SK-N-SH (cell line): ENCODE data around the gene OR1K1. TPM values are rescaled to one million over a fixed set of nuclear protein-coding genes. Genes with fewer than 3 reads are reported as not detected.
"Not testable (repeated sequence)": the region's sequence is repeated elsewhere in the genome, so short reads cannot be mapped to it uniquely, and the experiment has no call there.

Experiments
- CTCF ChIA-PET: fragments of 300-600, 350-600 bp; formaldehyde crosslinking; extraction: SDS; loops from one replicate; lab custom pipeline; 2021; lab: Yijun Ruan, JAX
- POLR2A ChIA-PET: fragments of 350-600 bp; sonication (Branson Sonifier 250); formaldehyde crosslinking; extraction: SDS; loops from one replicate; lab custom pipeline; 2020; ENCODE audit warnings: antibody characterized with exemption, inconsistent platforms; lab: Yijun Ruan, JAX
- DNase-seq: peaks from one replicate; pipeline ENCODE4 v3.0.0; 2012
- H2AFZ ChIP-seq: fragments of 200-600 bp; sonication (generic); 2 replicates; pipeline ENCODE4 v1.8.1; 2016; ENCODE audit warnings: antibody characterized with exemption, mild to moderate bottlenecking, low read depth
- H3F3A ChIP-seq: fragments of 200-600 bp; sonication (generic); replicated peaks from 2 replicates; pipeline ENCODE3; 2016; ENCODE audit warnings: antibody characterized with exemption, mild to moderate bottlenecking; ENCODE audit not compliant: insufficient read depth
- H3K27ac ChIP-seq, 2 experiments: fragments of 200-500 bp in 1 of 2; fragments of 200-600 bp in 1 of 2; sonication (Bioruptor generic) in 1 of 2; sonication (generic), shearing (Covaris generic) in 1 of 2; 2 replicates each; pipeline versions ENCODE4 v1.5.1 to v1.6.1; 2014 to 2016; ENCODE audit warnings: low read depth in 2 of 2, inconsistent platforms in 1 of 2, low read length in 1 of 2, mild to moderate bottlenecking in 1 of 2, mixed read lengths in 1 of 2
- H3K27me3 ChIP-seq: fragments of 200-600 bp; sonication (generic), shearing (Covaris generic); 2 replicates; pipeline ENCODE4 v1.6.1; 2016; ENCODE audit warnings: mixed run types; ENCODE audit not compliant: insufficient read depth
- H3K36me3 ChIP-seq, 2 experiments: fragments of 200-500 bp in 1 of 2; fragments of 200-600 bp in 1 of 2; sonication (Bioruptor generic) in 1 of 2; sonication (generic) in 1 of 2; replicated peaks in 1 of 2; 2 replicates each; pipeline versions ENCODE3 to v1.5.1; 2014 to 2016; ENCODE audit warnings: low read length in 1 of 2, mild to moderate bottlenecking in 1 of 2; ENCODE audit not compliant: insufficient read depth in 2 of 2, control insufficient read depth in 1 of 2
- H3K4me1 ChIP-seq, 2 experiments: fragments of 200-500 bp in 1 of 2; fragments of 200-600 bp in 1 of 2; sonication (Bioruptor generic) in 1 of 2; sonication (generic), shearing (Covaris generic) in 1 of 2; 2 replicates each; pipeline versions ENCODE4 v1.5.1 to v1.6.1; 2014 to 2016; ENCODE audit warnings: low read depth in 1 of 2, low read length in 1 of 2, mixed run types in 1 of 2; ENCODE audit not compliant: insufficient read depth in 2 of 2, control insufficient read depth in 1 of 2
- H3K4me2 ChIP-seq: fragments of 200-600 bp; sonication (generic), shearing (Covaris generic); 2 replicates; pipeline ENCODE4 v1.6.1; 2017; ENCODE audit warnings: mixed run types
- H3K4me3 ChIP-seq, 2 experiments: fragments of 200-500 bp in 1 of 2; fragments of 200-600 bp in 1 of 2; sonication (Bioruptor generic) in 1 of 2; sonication (generic), shearing (Covaris generic) in 1 of 2; 2 replicates each; pipeline versions ENCODE4 v1.5.1 to v1.8.1; 2014 to 2016; ENCODE audit warnings: low read depth in 2 of 2, inconsistent platforms in 1 of 2, low read length in 1 of 2, mild to moderate bottlenecking in 1 of 2, mixed read lengths in 1 of 2, moderate library complexity in 1 of 2
- H3K79me2 ChIP-seq: fragments of 200-600 bp; sonication (generic); 2 replicates; pipeline ENCODE4 v1.8.1; 2017; ENCODE audit warnings: mild to moderate bottlenecking; ENCODE audit not compliant: insufficient read depth
- H3K9ac ChIP-seq: fragments of 200-600 bp; sonication (generic); 2 replicates; pipeline ENCODE4 v1.6.1; 2017; ENCODE audit warnings: mixed run types
- H3K9me2 ChIP-seq: fragments of 200-600 bp; sonication (generic); 2 replicates; pipeline ENCODE4 v1.6.1; 2017; ENCODE audit warnings: mixed run types
- H3K9me3 ChIP-seq: fragments of 200-600 bp; sonication (generic); 2 replicates; pipeline ENCODE4 v1.6.1; 2017; ENCODE audit warnings: mixed run types, mild to moderate bottlenecking, moderate library complexity
- H4K20me1 ChIP-seq: fragments of 200-600 bp; sonication (generic); 2 replicates; pipeline ENCODE4 v1.6.1; 2017; ENCODE audit warnings: mild to moderate bottlenecking, mixed run types; ENCODE audit not compliant: insufficient read depth
- FOXJ3 ChIP-seq: sonication (generic); formaldehyde crosslinking; IDR thresholded peaks from 2 replicates; pipeline ENCODE4 v1.5.1; 2020; ENCODE audit warnings: mild to moderate bottlenecking, missing genetic modification reagents
- NRF1 ChIP-seq: IDR thresholded peaks from 2 replicates; pipeline ENCODE4 v1.6.1; 2012; ENCODE audit warnings: low read depth, mild to moderate bottlenecking, low read length
- RCOR1 ChIP-seq: fragments of 150-350 bp; IDR thresholded peaks from 2 replicates; pipeline ENCODE4 v1.6.1; 2017; ENCODE audit warnings: antibody characterized with exemption, low read length
- RXRA ChIP-seq: IDR thresholded peaks from 2 replicates; pipeline ENCODE4 v1.4.0; 2012; ENCODE audit warnings: low read depth, mild to moderate bottlenecking, borderline replicate concordance
- SMC3 ChIP-seq: IDR thresholded peaks from 2 replicates; pipeline ENCODE4 v1.6.1; 2012; ENCODE audit warnings: low read depth, low read length, improper control_type of control experiment
- TAF1 ChIP-seq: IDR thresholded peaks from 2 replicates; pipeline ENCODE4 v1.6.1; 2012; ENCODE audit warnings: low read depth, mild to moderate bottlenecking, low read length, moderate library complexity, borderline replicate concordance
- WGBS: methylation state at CpG from one replicate; pipeline ENCODE4 v1.1.6; 2017; ENCODE audit warnings: low lambda C conversion rate; 5-methylcytosine and 5-hydroxymethylcytosine counted together
- polyA plus RNA-seq, 3 experiments: library from polyadenylated mRNA; depleted of rRNA; stranded (reverse); fragments of >200 nt; gene quantifications; 2 replicates each; pipeline ENCODE4 v1.2.3, GENCODE V29; 2012
- TF ChIP-seq, protein P1 (sequence below): IDR thresholded peaks from 2 replicates; pipeline ENCODE4; 2012
- TF ChIP-seq, protein P2 (sequence below): IDR thresholded peaks from 2 replicates; pipeline ENCODE4 v1.4.0; 2012; ENCODE audit warnings: low read depth

The OR1K1 gene
- polyA plus RNA-seq, 1 of the 3 experiments (the other 2 are of a cell fraction): not detected

DNA sequence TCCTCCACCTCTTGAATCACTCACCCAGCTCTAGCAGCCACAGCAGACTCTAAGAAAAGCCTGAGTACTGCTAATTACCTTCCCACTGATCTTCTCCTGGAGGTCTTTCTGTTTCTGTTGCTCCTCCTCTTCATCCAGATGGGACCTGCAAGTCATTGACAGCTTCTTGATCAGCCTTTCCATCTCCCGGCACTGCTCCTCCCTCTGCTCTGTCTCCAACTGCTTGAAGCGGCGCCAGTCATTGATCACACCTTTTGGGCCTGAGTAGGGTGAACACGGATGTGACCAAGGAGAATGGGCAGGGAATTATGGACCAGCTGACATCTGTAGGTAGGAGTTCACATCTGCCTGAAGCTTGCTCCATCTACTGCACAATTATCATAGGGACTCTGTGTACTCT lies 23.0 kb downstream of the OR1K1 start (continued):
- TF ChIP-seq RXRA: no peak
- no peak for TF ChIP-seq TAF1
- TF ChIP-seq, protein P1, sequence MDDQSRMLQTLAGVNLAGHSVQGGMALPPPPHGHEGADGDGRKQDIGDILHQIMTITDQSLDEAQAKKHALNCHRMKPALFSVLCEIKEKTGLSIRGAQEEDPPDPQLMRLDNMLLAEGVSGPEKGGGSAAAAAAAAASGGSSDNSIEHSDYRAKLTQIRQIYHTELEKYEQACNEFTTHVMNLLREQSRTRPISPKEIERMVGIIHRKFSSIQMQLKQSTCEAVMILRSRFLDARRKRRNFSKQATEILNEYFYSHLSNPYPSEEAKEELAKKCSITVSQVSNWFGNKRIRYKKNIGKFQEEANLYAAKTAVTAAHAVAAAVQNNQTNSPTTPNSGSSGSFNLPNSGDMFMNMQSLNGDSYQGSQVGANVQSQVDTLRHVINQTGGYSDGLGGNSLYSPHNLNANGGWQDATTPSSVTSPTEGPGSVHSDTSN: no peak
- TF ChIP-seq SMC3: no peak
- TF ChIP-seq FOXJ3 (CRISPR knock-in tag): no peak
- TF ChIP-seq, all 33 proteins: peak for 0

DNA sequence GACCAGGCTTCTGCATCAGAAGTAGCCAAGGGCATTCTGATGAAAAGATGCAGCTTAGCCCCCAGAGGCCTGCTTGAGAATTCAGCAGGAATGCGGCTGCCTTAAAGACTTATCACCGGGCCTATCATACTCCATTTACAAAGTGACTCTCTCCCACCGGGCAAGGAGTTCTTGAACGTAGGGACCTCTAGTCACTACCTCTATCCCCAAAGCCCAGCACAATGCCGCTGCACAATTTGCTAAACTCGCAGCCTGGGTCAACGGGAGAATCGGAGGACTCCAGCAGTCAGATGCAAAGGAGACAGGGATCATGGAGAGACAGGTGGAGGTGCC lies 27.8 kb downstream of the OR1K1 start:
- H3K79me2 ChIP-seq: peaks cover 52% of the 10 kb centered on the region
- no peak for TF ChIP-seq RCOR1
- TF ChIP-seq, protein P2, sequence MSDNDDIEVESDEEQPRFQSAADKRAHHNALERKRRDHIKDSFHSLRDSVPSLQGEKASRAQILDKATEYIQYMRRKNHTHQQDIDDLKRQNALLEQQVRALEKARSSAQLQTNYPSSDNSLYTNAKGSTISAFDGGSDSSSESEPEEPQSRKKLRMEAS: 0 out of 2 replicates have a peak, but pooled peaks have one; percentile 1
- TF ChIP-seq, all 33 proteins: peak for 1
- Histone ChIP-seq H2AFZ (peak overlapping the region; percentile 100), H4K20me1 (no peaks in the 10 kb centered on the region; the same call in 1 of the 2 replicates), H3K9me2 (no peaks in the 10 kb centered on the region), H3K4me2 (peak overlapping the region; percentile 87), H3F3A (peaks cover 9% of the 10 kb centered on the region), H3K27ac (peak overlapping the region; percentile 91 to 94), H3K27me3 (no peaks in the 10 kb centered on the region), H3K9me3 (no peaks in the 10 kb centered on the region), H3K36me3 (peaks cover 19 to 20% of the 10 kb centered on the region in 2 experiments), H3K4me1 (peaks cover 8 to 9% of the 10 kb centered on the region in 2 experiments; a peak in 2 of 4 replicates), H3K4me3 (peak overlapping the region; percentile 79 to 93), H3K9ac (peak overlapping the region; percentile 88)
- POLR2A ChIA-PET: interaction anchor here (0.9 to 1.4 kb wide), 3 partner anchors 7 to 85 kb away, joined by 3 to 4 read pairs (median 3); partner anchors contain the start of gene ZBTB6
- CTCF ChIA-PET: interaction anchor here (0.9 to 2.5 kb wide), 4 partner anchors 17 to 362 kb away, joined by 3 to 12 read pairs (median 4); no protein-coding TSS in a partner anchor
- DNase-seq: no peak
- WGBS: 0% methylated on average over 8 of the region's 8 CpGs

DNA sequence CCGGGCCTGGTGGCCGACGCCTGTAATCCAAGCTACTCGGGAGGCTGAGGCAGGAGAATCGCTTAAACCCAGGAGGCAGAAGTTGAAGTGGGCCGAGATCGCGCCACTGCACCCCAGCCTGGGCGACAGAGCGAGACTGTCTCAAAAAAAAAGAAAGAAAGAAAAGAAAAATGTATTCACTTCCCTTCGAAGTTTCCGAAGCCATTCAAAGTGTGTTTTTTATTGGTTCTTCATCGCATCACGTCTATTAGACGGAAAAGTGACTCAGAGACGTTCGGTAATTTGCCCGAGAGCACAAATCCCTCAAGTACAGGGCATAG lies 29.0 kb downstream of the OR1K1 start:
- H3K79me2 ChIP-seq: peaks cover 41% of the 10 kb centered on the region
- not testable (repeated sequence) for H3F3A ChIP-seq, H4K20me1 ChIP-seq, H3K4me1 ChIP-seq, H3K27me3 ChIP-seq, H3K9me2 ChIP-seq, H3K9me3 ChIP-seq, DNase-seq
- peak overlapping the region; percentile 87 for H3K4me2 ChIP-seq
- peak overlapping the region; percentile 88 for H3K9ac ChIP-seq
- peak overlapping the region; percentile 100 for H2AFZ ChIP-seq
- peak overlapping the region in 1 of 2 experiments; percentile 94; a peak in 2 of 4 replicates for H3K27ac ChIP-seq
- CTCF ChIA-PET: interaction anchor here (0.6 to 2.5 kb wide), 4 partner anchors 18 to 701 kb away, joined by 3 to 12 read pairs (median 3); no protein-coding TSS in a partner anchor
- POLR2A ChIA-PET: interaction anchor here (1.3 to 1.4 kb wide), 2 partner anchors 9 to 84 kb away, joined by 3 to 4 read pairs; partner anchors contain the start of gene ZBTB6
- H3K4me3 ChIP-seq: peak overlapping the region; percentile 79 to 93
- WGBS: 72% methylated on average over 18 of the region's 18 CpGs
- H3K36me3 ChIP-seq: peaks cover 12 to 15% of the 10 kb centered on the region in 2 experiments

DNA sequence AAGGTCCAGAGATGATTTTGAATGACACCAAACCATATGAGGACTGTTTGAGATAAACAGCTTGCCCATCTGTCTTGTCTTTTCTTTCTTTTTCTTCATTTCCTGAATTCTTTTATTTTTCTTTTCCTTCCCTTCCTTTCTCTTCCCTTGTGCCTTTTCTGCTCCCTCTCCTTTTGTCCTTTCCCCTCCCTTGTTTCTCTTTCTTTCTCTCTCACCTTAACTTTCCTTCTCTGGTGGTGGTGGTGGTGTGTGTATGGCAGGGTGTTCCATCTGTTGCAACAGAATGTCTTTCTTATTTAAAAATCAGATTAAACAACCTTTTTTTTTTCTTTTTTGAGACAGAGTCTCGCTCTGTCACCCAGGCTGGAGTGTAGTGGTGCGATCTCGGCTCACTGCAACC lies 32.3 kb downstream of the OR1K1 start:
- Histone ChIP-seq H3K4me1 (peaks cover under 1 to 2% of the 10 kb centered on the region in 2 experiments; a peak in 2 of 4 replicates), H3K9me3 (no peaks in the 10 kb centered on the region), H3K9me2 (no peaks in the 10 kb centered on the region), H4K20me1 (no peaks in the 10 kb centered on the region), H3K27ac (no peak overlapping the region), H3F3A (peaks cover 9% of the 10 kb centered on the region), H3K36me3 (no peaks in the 10 kb centered on the region), H3K4me3 (no peak overlapping the region), H2AFZ (no peak overlapping the region), H3K79me2 (peaks cover 9% of the 10 kb centered on the region), H3K4me2 (no peak overlapping the region), H3K27me3 (no peaks in the 10 kb centered on the region), H3K9ac (no peak overlapping the region)
- no peak for DNase-seq
- WGBS: 81% methylated on average over 3 of the region's 3 CpGs
- ChIA-PET CTCF (no interaction called here), POLR2A (no interaction called here)
- no peak for TF ChIP-seq SMC3
- TF ChIP-seq NRF1: no peak
